Body of pancreas (tissue), 4 donors: ENCODE data around the gene CEACAM20.

Experiments
- POLR2A ChIP-seq, 3 donors: fragments of 450-650 bp; IDR thresholded peaks; one replicate each; pipeline ENCODE4 v1.6.1; 2016; ENCODE audit warnings: antibody characterized with exemption in 3 of 3, mild to moderate bottlenecking in 2 of 3
- TF ChIP-seq, protein P1 (sequence below), 7 experiments: fragments of 450-650 bp in 4 of 7; fragments of 200-600 bp in 3 of 7; sonication (generic) in 3 of 7; IDR thresholded peaks; one replicate each; pipeline ENCODE4 v1.5.1; 2016 to 2019; ENCODE audit warnings: antibody characterized with exemption in 7 of 7

DNA sequence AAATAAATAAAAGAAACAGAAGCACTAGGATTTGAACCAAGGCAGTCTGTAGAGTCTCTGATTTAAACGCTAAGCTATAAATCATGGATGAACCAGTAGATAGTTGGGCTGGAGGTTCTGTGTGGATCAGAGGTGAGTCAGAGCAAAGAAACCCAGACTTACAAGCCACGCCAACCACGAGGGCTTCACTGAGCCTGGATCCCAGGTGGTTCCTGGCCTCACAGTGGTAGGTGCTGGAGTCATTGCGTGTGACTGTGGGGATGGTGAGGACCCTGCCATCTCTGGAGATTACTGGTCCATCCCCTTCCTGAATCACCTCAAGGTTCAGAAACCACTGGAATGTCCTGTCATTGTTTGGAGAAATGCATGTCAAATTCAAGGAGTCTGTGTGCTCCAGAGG, 19.3 kb upstream of the CEACAM20 start:
- TF ChIP-seq, protein P1, sequence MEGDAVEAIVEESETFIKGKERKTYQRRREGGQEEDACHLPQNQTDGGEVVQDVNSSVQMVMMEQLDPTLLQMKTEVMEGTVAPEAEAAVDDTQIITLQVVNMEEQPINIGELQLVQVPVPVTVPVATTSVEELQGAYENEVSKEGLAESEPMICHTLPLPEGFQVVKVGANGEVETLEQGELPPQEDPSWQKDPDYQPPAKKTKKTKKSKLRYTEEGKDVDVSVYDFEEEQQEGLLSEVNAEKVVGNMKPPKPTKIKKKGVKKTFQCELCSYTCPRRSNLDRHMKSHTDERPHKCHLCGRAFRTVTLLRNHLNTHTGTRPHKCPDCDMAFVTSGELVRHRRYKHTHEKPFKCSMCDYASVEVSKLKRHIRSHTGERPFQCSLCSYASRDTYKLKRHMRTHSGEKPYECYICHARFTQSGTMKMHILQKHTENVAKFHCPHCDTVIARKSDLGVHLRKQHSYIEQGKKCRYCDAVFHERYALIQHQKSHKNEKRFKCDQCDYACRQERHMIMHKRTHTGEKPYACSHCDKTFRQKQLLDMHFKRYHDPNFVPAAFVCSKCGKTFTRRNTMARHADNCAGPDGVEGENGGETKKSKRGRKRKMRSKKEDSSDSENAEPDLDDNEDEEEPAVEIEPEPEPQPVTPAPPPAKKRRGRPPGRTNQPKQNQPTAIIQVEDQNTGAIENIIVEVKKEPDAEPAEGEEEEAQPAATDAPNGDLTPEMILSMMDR (IDR thresholded peaks at IDR 0.05), result no peak
- TF ChIP-seq POLR2A (IDR thresholded peaks at IDR 0.05), result no peak
